ENCODE results near the gene CLDN11.

Gene CLDN11

GRCh38 chr3:170432416-170432815 lies 13.7 kb downstream of the CLDN11 start:
- in situ Hi-C loops (cut with MboI; ENCODE audit: low sequenced_read_pairs, unreplicated experiment) = no loop called here
- no peak for DNase-seq (ENCODE audit: low spot score)
- TF ChIP-seq CTCF (IDR thresholded peaks at IDR 0.05; ENCODE audit: borderline replicate concordance, control extremely low read depth, extremely low read depth, insufficient read depth, missing control alignments) = no peak

GRCh38 chr3:170436697-170437096 lies 18.0 kb downstream of the CLDN11 start:
- no peak for DNase-seq (ENCODE audit: low spot score)
- in situ Hi-C loops (cut with MboI; ENCODE audit: low sequenced_read_pairs, unreplicated experiment) = no loop called here
- no peak for TF ChIP-seq CTCF (IDR thresholded peaks at IDR 0.05; ENCODE audit: borderline replicate concordance, control extremely low read depth, extremely low read depth, insufficient read depth, missing control alignments)

GRCh38 chr3:170437176-170437575 lies 18.5 kb downstream of the CLDN11 start:
- DNase-seq (ENCODE audit: low spot score) = no peak
- no peak for TF ChIP-seq CTCF (IDR thresholded peaks at IDR 0.05; ENCODE audit: borderline replicate concordance, control extremely low read depth, extremely low read depth, insufficient read depth, missing control alignments)
- in situ Hi-C loops (cut with MboI; ENCODE audit: low sequenced_read_pairs, unreplicated experiment) = no loop called here

- TF ChIP-seq CTCF (IDR thresholded peaks at IDR 0.05; ENCODE audit: borderline replicate concordance, control extremely low read depth, extremely low read depth, insufficient read depth, missing control alignments) = no peak
- no peak for DNase-seq (ENCODE audit: low spot score)
- in situ Hi-C loops (cut with MboI; ENCODE audit: low sequenced_read_pairs, unreplicated experiment) = no loop called here
Observed at GRCh38 chr3:170437696-170438407, 19.2 kb downstream of the CLDN11 start.

- in situ Hi-C loops (cut with MboI; ENCODE audit: low sequenced_read_pairs, unreplicated experiment) = no loop called here
- no peak for TF ChIP-seq CTCF (IDR thresholded peaks at IDR 0.05; ENCODE audit: borderline replicate concordance, control extremely low read depth, extremely low read depth, insufficient read depth, missing control alignments)
- DNase-seq (ENCODE audit: low spot score) = no peak
Observed at GRCh38 chr3:170438836-170439235, 20.2 kb downstream of the CLDN11 start.

- DNase-seq (ENCODE audit: low spot score) = no peak
- TF ChIP-seq CTCF (IDR thresholded peaks at IDR 0.05; ENCODE audit: borderline replicate concordance, control extremely low read depth, extremely low read depth, insufficient read depth, missing control alignments) = no peak
- in situ Hi-C loops (cut with MboI; ENCODE audit: low sequenced_read_pairs, unreplicated experiment) = no loop called here
Observed at GRCh38 chr3:170440344-170440743, 21.7 kb downstream of the CLDN11 start.

Measured in GM13976 (cell line).